GM18508 (cell line): ENCODE data around the gene SLC5A4.
"Not testable (repeated sequence)": the region's sequence is repeated elsewhere in the genome, so short reads cannot be mapped to it uniquely, and the experiment has no call there.

Experiments
- ATAC-seq: cut with Tn5 transposase; IDR thresholded peaks from one replicate; pipeline ENCODE4 v1.9.1; 2021; ENCODE audit warnings: moderate number of reproducible peaks; ENCODE audit not compliant: insufficient read depth, unreplicated experiment

The SLC5A4 gene

DNA sequence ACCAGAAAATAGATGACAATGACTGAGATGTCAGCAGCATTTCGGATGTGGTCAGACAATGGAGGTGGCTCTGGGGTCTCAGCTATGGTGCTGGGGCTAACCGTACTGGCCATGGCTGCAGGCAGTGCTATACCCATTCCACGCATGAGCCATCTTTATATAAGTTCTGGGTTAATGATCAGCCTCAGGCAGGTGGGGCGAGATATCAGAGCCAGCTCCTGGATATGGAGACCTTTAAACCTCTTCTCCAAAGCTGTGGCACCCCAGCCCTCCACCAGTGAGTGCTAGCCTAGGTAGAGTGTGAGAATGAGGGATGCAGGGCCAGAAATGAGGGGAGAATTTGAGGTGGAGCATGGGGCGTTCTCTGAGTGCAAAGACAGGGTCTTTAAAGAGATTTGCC, at the start of gene SLC5A4:
Gene SLC5A4 (minus strand): TSS at position 131 of the 400 bp plus-strand sequence. CDS start 18 bp downstream, at position 113.
- no peak for ATAC-seq

DNA sequence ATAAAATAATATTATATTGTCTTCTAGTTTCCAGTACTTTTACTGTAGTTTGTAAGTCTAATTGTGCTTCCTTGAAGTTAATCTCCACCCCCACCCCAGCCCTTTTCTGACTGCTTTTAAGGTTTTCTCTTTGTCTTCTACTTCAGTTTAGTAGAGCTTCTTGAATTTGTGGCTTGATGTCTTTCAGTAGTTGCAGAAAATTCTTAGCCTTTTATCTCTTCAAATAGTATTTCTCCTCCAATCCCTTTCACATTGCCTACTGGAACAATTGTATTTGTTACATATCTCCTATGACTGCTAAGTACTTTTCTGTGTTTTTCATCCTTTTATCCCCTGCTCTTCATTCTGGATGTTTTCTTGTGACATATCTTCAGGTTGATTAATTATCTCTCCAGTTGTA, 38.8 kb upstream of the SLC5A4 start:
- not testable (repeated sequence) for ATAC-seq

- no peak for ATAC-seq
Measured at GRCh38 chr22:32286290-32286840, 31.2 kb upstream of the SLC5A4 start.

- ATAC-seq = no peak
Measured at GRCh38 chr22:32281072-32281471, 25.9 kb upstream of the SLC5A4 start.

DNA sequence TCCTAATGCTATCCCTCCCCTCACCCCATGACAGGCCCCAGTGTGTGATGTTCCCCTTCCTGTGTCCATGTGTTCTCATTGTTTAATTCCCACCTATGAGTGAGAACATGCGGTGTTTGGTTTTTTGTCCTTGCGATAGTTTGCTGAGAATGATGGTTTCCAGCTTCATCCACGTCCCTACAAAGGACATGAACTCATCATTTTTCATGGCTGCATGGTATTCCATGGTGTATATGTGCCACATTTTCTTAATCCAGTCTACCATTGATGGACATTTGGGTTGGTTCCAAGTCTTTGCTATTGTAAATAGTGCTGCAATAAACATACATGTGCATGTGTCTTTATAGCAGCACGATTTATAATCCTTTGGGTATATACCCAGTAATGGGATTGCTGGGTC, 20.2 kb upstream of the SLC5A4 start:
- ATAC-seq = not testable (repeated sequence)

DNA sequence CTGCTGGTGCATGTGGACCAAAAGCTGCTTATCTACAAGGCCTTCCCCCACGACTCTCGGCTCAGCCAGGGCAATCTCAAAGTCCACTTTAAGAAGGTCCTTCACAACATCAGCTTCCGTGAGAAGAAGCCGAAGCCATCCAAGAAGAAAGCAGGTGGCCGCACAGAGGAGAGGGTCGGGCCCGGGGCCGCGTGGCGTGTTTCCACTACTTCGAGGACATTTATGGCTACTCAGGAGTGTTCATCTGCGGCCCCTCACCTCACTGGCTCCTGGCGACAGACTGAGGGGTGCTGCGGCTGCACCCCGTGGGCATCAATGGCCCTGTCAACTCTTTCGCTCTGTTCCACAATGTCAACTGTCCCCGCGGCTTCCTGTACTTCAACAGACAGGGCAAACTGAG, 16.2 kb upstream of the SLC5A4 start:
- no peak for ATAC-seq

DNA sequence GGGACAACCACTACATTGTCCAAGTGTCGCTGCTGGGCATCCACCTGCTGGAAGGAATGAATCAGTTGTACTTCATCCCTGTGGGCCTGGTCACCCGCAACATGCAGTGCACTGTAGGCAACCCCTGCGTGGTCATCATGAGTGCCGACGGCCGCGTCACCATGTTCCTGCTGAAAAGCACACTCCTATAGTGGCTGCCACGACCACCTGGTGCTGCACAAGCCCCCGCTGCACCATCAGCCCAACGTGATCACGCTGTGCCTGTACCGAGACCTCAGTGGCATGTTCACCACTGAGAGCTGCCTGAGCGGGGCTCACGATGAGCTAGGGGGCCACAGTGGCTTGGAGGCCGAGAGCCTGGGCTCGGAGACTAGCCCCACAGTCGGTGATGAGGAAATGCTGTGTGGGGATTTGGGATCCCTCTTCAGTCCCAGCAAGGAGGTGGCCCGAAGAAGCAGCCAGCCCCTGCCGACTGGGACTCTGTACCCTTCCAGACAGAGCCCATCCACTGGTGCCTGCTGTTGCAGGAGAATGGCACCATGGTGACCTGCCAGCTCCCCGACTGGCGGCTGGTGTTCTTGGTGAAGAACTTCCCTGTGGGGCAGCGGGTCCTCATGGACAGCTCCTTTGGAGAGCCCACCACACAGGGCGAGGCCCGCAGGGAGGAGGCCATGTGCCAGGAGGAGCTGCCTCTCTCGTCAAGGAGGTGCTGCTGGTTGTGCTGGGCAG, 15.7 kb upstream of the SLC5A4 start:
- no peak for ATAC-seq

DNA sequence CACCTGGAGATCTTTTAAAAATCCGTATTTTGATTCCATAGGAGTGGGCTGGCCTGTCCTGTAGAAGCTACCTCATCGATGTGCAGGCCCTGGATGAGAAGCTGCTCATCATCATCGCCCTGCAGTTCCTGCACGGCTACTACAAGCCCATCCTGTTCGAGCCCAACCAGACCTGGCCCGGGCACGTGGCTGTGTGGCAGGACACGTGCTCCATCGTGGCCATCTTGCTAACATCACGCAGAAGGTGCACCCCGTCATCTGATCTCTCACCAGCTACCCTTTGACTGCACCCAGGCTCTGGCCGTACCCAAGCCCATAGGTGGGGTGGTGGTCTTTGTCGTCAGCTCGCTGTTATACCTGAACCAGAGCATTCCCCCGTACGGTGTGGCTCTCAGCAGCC, 14.2 kb upstream of the SLC5A4 start:
- ATAC-seq = no peak

DNA sequence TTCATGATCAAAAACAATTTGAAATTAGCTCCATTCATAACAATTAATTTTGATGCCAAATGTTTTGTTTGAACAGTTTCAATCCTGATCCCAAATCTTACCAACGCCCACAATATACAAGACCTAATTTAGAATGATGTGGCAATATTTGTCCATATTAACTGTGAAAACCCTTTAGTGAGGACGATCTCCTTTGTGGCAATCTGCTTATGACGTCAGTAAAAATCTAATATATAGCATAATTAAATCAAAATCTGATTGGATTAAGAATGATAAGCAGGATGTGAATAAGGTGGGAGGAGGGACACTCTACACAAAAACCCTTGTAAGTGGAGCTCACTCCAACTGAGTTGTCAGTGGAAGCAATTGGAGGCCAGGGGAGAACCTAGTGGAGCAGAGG, 11.9 kb upstream of the SLC5A4 start:
- ATAC-seq = no peak

- ATAC-seq = no peak
Measured at GRCh38 chr22:32265882-32266767, 11.0 kb upstream of the SLC5A4 start.

DNA sequence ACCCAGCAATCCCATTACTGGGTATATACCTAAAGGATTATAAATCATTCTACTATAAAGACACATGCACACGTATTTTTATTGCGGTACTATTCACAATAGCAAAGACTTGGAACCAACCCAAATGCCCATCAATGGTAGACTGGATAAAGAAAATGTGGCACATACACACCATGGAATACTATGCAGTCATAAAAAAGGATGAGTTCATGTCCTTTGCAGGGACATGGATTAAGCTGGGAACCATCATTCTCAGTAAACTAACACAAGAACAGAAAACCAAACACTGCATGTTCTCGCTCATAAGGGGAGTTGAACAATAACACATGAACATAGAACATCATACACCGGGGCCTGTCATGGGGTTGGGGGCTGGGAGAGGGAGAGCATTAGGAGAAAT, 8.5 kb upstream of the SLC5A4 start:
- not testable (repeated sequence) for ATAC-seq

GRCh38 chr22:32261306-32261705, 6.2 kb upstream of the SLC5A4 start:
- no peak for ATAC-seq

- ATAC-seq = no peak
Measured at GRCh38 chr22:32258791-32259190, 3.6 kb upstream of the SLC5A4 start.

DNA sequence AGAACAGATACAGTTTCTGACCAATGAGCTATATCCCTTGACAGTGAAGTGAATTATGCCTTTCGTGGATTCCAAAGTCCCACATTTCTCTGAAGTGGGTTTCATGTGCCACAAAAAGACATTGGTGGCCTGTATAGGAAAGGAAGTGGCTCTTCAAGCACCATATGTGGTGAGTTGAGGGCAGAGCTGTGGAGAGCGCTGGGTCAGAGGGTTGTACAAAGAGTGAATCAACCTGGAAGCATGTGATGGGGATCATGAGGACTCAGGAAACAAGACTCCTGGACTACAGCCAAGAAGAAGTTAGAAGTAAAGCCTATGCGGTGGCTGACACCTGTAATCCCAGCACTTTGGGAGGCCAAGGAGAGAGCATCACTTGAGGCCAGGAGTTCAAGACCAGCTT, 579 bp upstream of the SLC5A4 start:
- ATAC-seq = no peak

GRCh38 chr22:32249231-32249630, 5.9 kb downstream of the SLC5A4 start:
- no peak for ATAC-seq

- ATAC-seq = no peak
Measured at GRCh38 chr22:32248276-32248675, 6.9 kb downstream of the SLC5A4 start.

DNA sequence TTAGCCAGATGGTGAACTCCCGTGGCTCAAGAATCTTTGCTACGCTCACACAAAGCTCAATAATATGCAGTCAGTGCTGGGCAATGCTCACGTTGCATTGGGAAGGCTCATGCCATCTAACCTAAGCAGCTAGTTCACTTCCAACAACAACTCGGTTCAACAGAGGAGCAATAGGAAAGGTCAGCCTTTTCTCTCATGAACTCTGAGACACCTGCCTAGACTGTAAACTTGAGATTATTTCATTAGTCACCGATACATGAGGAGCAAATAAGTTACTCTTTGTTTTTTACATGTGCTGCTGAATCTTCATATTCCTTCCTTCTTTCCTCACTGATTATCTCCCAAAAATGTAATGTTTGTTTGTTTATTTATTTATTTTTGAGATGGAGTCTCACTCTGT, 9.0 kb downstream of the SLC5A4 start:
- no peak for ATAC-seq

GRCh38 chr22:32245042-32245441, 10.1 kb downstream of the SLC5A4 start:
- no peak for ATAC-seq

- ATAC-seq = no peak
Measured at GRCh38 chr22:32244547-32244946, 10.6 kb downstream of the SLC5A4 start.

- no peak for ATAC-seq
Measured at GRCh38 chr22:32240461-32240860, 14.7 kb downstream of the SLC5A4 start.

- no peak for ATAC-seq
Measured at GRCh38 chr22:32237906-32238305, 17.2 kb downstream of the SLC5A4 start.
